HCT116 (cell line): ENCODE measurements around the gene LMBR1L.

ENCODE experiments used
- ELF1 ChIP-seq: IDR thresholded peaks from 2 replicates; pipeline ENCODE4 v1.6.1; 2012; ENCODE audit warnings: low read depth, borderline replicate concordance
- MAX ChIP-seq: IDR thresholded peaks from 2 replicates; pipeline ENCODE4 v1.6.1; 2012
- POLR2A ChIP-seq: IDR thresholded peaks from 2 replicates; pipeline ENCODE4 v1.7.0; 2011; ENCODE audit warnings: borderline replicate concordance; ENCODE audit not compliant: insufficient read depth, insufficient read length; ENCODE audit errors: extremely low read depth
- POLR2AphosphoS5 ChIP-seq: IDR thresholded peaks from 2 replicates; pipeline ENCODE4 v1.6.1; 2011; ENCODE audit warnings: mild to moderate bottlenecking, low read depth, low read length, moderate library complexity

GRCh38 chr12:49086116-49086515 lies 24.5 kb downstream of the LMBR1L start:
- TF ChIP-seq MAX (no peak), POLR2A (no peak), POLR2AphosphoS5 (no peak), ELF1 (no peak)
